GM19468 (cell line): ENCODE measurements around the gene HOOK1.

Experiments used
- ATAC-seq: cut with Tn5 transposase; IDR thresholded peaks from one replicate; pipeline ENCODE4 v1.9.1; 2021; ENCODE audit warnings: mild to moderate bottlenecking, moderate library complexity, moderate number of reproducible peaks; ENCODE audit not compliant: unreplicated experiment; ENCODE audit errors: extremely low read depth

Gene HOOK1

GRCh38 chr1:59814901-59815825 is at the start of gene HOOK1:
HOOK1 (plus strand) TSS chr1:59814949; CDS start chr1:59815118, 169 bp downstream.
- ATAC-seq: peak; percentile 10

GRCh38 chr1:59765011-59765730 is 49.6 kb upstream of the HOOK1 start:
- no peak for ATAC-seq

- no peak for ATAC-seq
These were observed 48.4 kb upstream of the HOOK1 start for GRCh38 chr1:59766227-59766855.

- ATAC-seq: no peak
These were observed 47.6 kb upstream of the HOOK1 start for GRCh38 chr1:59767119-59767518.

GRCh38 chr1:59768792-59769735 is 45.7 kb upstream of the HOOK1 start:
- ATAC-seq: no peak

GRCh38 chr1:59769736-59770095 is 45.0 kb upstream of the HOOK1 start:
- no peak for ATAC-seq

- no peak for ATAC-seq
These were observed 43.4 kb upstream of the HOOK1 start for GRCh38 chr1:59771361-59771760.

GRCh38 chr1:59775480-59775879 is 39.3 kb upstream of the HOOK1 start:
- ATAC-seq: no peak

- ATAC-seq: no peak
These were observed 37.5 kb upstream of the HOOK1 start for GRCh38 chr1:59776960-59777852.

- ATAC-seq: no peak
These were observed 34.8 kb upstream of the HOOK1 start for GRCh38 chr1:59779949-59780348.

- ATAC-seq: no peak
These were observed 25.9 kb upstream of the HOOK1 start for GRCh38 chr1:59788825-59789224.

- ATAC-seq: no peak
These were observed 16.1 kb upstream of the HOOK1 start for GRCh38 chr1:59798600-59798999.

GRCh38 chr1:59803458-59804038 is 11.2 kb upstream of the HOOK1 start:
- no peak for ATAC-seq

- no peak for ATAC-seq
These were observed 10.4 kb upstream of the HOOK1 start for GRCh38 chr1:59804301-59804700.

GRCh38 chr1:59805554-59805953 is 9.2 kb upstream of the HOOK1 start:
- ATAC-seq: no peak

- ATAC-seq: peak; percentile 98
These were observed 409 bp upstream of the HOOK1 start for GRCh38 chr1:59814180-59814900.

GRCh38 chr1:59815892-59816291 is 1.1 kb downstream of the HOOK1 start:
- no peak for ATAC-seq

- no peak for ATAC-seq
These were observed 1.6 kb downstream of the HOOK1 start for GRCh38 chr1:59816318-59816878.
